Erythroblast (primary cell): Measurements from ENCODE around the gene PAX4.

Experiments used
- GATA1 ChIP-seq: IDR thresholded peaks from 2 replicates; pipeline ENCODE4 v1.6.1; 2011; ENCODE audit warnings: low read depth, mild to moderate bottlenecking, control low read depth, low read length, moderate library complexity
- POLR2A ChIP-seq: IDR thresholded peaks from 2 replicates; pipeline ENCODE4 v1.6.1; 2011; ENCODE audit warnings: mild to moderate bottlenecking, low read length

DNA sequence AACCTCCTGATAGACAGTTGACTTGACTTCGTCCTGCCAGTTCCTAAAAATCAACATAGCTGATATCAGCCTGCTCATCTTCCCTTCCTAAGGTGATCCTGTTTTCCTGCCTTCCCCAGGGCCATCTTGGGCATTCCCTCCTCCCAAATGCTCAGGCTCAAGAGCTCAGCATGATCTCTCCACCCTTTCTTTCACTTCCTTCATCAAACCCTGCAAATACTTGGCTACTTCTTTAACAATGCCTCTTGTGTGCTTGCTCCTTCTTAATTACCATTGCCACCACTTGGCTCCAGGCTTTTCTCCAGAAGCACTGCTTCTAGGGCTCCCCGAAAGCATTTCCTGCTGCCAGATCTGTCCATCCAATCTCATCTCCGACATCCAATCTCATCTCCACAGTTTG, 17.1 kb downstream of the PAX4 start:
- no peak for TF ChIP-seq POLR2A
- no peak for TF ChIP-seq GATA1
